Cardiac fibroblast (primary cell): ENCODE data around the gene OASL.

Experiments
- DNase-seq, 2 donors: peaks; one replicate each; pipeline versions ENCODE4 v3.0.0 to v3.0.0-alpha.2; 2010; ENCODE audit warnings: low read depth in 2 of 2
- H3K4me3 ChIP-seq, 2 donors: replicated peaks in 1 of 2; 1 replicate in 1 of 2; 2 replicates in 1 of 2; pipeline ENCODE4 v1.5.1; 2011; ENCODE audit warnings: low read depth in 2 of 2, low read length in 2 of 2, mild to moderate bottlenecking in 2 of 2, moderate library complexity in 1 of 2
- CTCF ChIP-seq: IDR thresholded peaks from one replicate; pipeline ENCODE4 v1.5.1; 2011; ENCODE audit warnings: low read depth, mild to moderate bottlenecking, low read length, inconsistent platforms

Gene OASL

GRCh38 chr12:120984351-120984898 is 54.6 kb downstream of the OASL start:
- H3K4me3 ChIP-seq: no peak overlapping the region
- DNase-seq: no peak
- no peak for TF ChIP-seq CTCF

- no peak for DNase-seq
- H3K4me3 ChIP-seq: no peak overlapping the region
- TF ChIP-seq CTCF: no peak
Measured at GRCh38 chr12:120983759-120984158, 55.3 kb downstream of the OASL start.

- DNase-seq: no peak
- no peak for TF ChIP-seq CTCF
- H3K4me3 ChIP-seq: no peak overlapping the region
Measured at GRCh38 chr12:120982659-120983058, 56.4 kb downstream of the OASL start.

- H3K4me3 ChIP-seq: no peak overlapping the region
- no peak for DNase-seq
- no peak for TF ChIP-seq CTCF
Measured at GRCh38 chr12:120981407-120981941, 57.6 kb downstream of the OASL start.

- TF ChIP-seq CTCF: no peak
- DNase-seq: no peak
- no peak overlapping the region for H3K4me3 ChIP-seq
Measured at GRCh38 chr12:120980800-120981368, 58.2 kb downstream of the OASL start.

GRCh38 chr12:120979862-120980696 is 59.0 kb downstream of the OASL start:
- no peak for DNase-seq
- no peak for TF ChIP-seq CTCF
- no peak overlapping the region for H3K4me3 ChIP-seq
